Activated T-cell treated with anti-CD3 and anti-CD28 coated beads for 4 hours (primary cell): ENCODE data around the gene STX8.
"Not testable (repeated sequence)": the region's sequence is repeated elsewhere in the genome, so short reads cannot be mapped to it uniquely, and the experiment has no call there.

Experiments
- DNase-seq: peaks from one replicate; pipeline ENCODE4 v3.0.0-alpha.2; 2020

Gene STX8

GRCh38 chr17:9498490-9498889 is 77.1 kb downstream of the STX8 start:
- no peak for DNase-seq

GRCh38 chr17:9488556-9488955 is 87.1 kb downstream of the STX8 start:
- DNase-seq, result no peak

GRCh38 chr17:9487406-9487805 is 88.2 kb downstream of the STX8 start:
- DNase-seq, result no peak

DNA sequence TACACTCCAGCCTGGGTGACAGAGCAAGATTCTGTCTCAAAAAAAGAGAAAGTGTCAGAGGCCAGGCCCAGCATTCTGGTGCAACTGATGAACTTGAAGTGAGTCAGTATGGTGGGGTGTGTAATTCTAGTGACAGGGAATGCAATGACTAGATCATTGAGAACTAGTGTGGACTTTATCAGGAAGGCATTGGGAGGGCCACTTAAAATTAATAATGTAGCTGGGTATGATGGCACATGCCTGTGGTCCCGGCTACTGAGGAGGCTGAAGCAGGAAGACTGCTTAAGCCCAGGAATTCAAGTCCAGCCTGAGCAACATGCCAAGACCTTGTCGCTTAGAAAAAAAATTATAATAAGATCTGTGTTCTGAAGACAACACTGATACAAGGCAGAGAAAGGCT is 90.8 kb downstream of the STX8 start:
- DNase-seq, result no peak

DNA sequence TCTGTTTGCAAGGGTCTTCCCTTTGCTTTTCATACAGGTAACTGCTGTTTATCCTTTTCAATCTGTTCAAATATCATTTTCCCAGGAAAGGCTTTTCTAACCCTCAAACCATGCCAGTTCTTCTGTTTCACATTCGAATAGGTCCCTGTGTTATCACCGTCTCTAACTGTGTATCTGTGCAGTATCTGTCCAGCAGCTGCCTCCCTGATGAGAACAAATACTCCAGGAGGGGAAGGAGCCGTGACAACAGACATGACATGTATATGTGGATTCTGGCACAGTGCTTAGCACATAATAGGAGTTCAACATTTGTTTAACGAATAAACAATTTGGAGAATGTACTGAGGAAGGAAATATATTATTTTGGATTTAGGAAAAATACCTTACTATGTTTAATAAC is 95.7 kb downstream of the STX8 start:
- DNase-seq, result no peak

DNA sequence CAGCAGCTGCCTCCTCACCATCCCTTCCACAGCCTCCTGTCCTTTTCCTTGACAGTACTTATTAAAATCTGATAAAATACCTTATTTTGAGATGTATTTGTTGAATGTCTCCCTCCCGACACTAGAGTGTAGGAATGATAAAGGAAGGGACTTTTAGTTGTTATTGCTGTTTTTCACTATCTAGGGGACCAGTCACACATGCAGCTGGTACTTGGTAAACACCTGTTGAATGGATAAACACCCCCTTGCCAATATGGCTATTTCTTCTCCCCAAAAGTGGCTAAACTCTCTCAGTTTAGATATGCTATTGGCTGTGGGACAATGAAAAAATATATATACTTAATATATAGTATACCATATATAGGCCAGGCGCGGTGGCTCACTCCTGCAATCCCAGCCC is 96.7 kb downstream of the STX8 start:
- DNase-seq, result no peak

GRCh38 chr17:9475101-9475658 is 100.4 kb downstream of the STX8 start:
- no peak for DNase-seq

GRCh38 chr17:9473711-9474110 is 101.9 kb downstream of the STX8 start:
- no peak for DNase-seq

- DNase-seq, result no peak
Observed at GRCh38 chr17:9472541-9472940, 103.1 kb downstream of the STX8 start.

DNA sequence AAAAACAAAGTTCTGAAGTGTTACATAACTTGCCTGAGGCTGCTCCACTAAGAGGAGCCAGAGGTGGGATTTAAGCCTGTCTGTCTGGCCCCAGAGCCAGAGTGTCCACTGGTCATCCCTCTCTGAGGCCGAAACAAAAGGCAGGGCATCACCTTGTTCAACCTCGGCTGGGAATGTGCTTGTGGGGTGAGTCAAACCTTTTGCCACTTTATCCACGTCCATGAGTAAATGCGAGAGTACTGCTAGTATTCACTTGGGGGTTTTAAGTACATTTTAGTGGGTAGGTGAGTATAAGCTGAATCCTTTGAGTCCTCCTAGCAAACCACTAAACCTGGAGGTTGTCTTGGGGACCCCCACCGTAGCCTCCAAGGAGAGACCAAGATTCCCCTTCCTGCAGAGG is 103.5 kb downstream of the STX8 start:
- no peak for DNase-seq

DNA sequence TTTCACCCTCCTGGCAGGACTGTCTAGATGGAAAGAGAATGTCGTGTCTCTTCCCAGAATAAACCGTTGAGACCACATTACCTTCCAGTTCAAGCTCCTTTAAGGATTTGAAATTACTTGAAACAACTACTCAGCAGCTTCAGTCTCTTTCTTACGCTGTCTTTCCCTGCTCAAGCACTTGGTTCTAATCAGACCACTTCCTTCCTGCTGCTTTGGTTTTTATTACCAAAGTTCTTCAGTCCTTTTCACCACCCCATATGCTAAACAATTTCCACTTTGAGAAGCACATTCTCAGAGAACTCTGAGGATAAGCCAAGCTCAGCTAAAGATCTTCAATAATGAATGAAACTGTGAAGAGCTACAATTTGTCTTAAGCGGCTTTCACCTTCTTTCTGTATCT is 105.4 kb downstream of the STX8 start:
- DNase-seq, result no peak

- no peak for DNase-seq
Observed at GRCh38 chr17:9468937-9469336, 106.7 kb downstream of the STX8 start.

DNA sequence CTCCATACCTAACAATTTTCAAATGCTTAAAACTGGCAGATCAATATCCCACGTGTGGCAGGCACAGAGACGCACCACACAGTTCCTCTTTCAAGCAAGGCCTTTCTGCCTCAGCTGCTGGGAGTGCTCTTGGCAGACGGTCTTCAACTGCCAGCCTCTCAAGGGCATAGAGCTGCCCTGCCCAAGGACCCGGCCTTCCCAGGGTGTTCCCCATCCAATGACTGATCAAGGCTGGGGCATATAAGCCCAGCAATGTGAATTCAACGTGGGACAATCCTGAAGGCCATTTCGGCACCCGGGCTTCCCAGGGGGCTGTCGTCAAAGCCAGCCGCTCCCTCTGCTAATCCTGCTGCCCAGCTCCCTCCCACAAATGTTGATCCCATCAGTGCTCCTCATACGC is 107.1 kb downstream of the STX8 start:
- no peak for DNase-seq

GRCh38 chr17:9467518-9467917 is 108.1 kb downstream of the STX8 start:
- no peak for DNase-seq

GRCh38 chr17:9465210-9465921 is 110.3 kb downstream of the STX8 start:
- no peak for DNase-seq

DNA sequence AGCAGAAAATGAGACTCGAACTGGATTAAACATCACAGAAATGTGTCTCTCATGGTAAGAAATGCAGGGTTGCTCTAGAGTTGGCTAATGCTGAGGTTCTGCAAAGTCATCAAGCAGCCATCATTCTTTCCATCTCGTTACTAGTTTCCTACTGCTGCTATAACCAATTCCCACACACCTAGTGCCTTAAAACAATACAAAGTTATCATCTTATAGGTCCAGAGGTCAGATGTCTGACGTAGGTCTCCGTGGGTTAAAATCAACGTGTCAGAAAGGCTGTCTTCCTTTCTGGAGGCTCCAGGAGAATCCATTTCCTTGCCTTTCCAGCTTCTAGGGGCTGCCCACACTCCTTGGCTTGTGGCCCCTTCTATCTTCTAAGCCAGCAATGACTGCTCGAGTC is 118.6 kb downstream of the STX8 start:
- no peak for DNase-seq

GRCh38 chr17:9456330-9456729 is 119.3 kb downstream of the STX8 start:
- no peak for DNase-seq

- no peak for DNase-seq
Observed at GRCh38 chr17:9451934-9452333, 123.7 kb downstream of the STX8 start.

DNA sequence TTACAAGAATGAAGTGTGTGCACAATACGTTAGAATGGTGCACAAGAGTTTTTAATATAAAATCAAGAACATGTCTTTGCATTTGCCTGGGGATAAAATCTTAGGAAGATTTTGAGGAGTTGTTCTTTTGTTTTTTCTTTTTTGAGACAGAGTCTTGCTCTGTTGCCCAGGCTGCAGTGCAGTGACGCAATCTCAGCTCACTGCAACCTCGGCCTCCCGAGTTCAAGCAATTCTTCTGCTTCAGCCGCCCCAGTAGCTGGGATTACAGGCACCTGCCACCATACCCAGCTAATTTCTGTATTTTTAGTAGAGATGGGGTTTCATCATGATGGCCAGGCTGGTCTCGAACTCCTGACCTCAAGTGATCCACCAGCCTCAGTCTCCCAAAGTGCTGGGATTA is 128.3 kb downstream of the STX8 start:
- not testable (repeated sequence) for DNase-seq

- DNase-seq, result no peak
Observed at GRCh38 chr17:9446528-9446927, 129.1 kb downstream of the STX8 start.

DNA sequence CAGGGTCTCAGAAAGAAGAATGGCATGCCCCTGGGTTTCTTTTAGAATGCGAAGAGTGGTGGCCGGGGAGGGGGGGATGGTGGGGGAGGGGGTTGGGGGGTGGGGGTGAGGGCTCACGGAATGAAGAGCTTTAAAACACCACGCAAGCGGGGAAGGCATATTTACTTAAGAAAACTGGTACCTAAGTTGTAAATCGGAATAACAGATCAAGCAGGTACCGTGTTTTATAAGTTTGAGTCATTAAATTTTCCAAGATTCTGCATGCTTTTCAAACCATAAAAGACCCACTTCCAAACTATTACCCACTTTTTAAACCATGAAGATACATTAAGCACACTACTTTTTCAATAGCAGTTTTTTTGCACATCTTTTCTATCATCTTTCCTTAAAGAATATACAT is 130.2 kb downstream of the STX8 start:
- no peak for DNase-seq

DNA sequence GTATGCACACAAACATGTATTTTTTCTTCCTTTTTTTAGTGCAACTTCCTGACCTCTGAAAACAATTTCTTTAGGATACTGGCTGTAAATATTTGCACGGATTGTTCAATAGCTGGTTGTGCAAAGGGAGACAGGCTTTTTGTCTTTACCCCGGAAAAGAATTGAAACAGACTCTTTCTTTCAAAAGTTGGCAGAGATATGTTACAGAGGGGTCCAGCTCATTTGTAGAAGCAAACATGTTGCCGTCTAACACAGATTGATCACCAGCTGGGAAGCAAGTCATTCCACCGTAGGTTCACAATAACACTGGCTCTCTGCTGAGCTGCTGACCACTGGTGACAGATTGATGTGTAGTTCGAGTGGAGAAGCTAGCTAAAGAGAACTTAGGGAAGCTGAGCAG is 130.9 kb downstream of the STX8 start:
- DNase-seq, result no peak

- DNase-seq, result no peak
Observed at GRCh38 chr17:9443811-9444210, 131.8 kb downstream of the STX8 start.

DNA sequence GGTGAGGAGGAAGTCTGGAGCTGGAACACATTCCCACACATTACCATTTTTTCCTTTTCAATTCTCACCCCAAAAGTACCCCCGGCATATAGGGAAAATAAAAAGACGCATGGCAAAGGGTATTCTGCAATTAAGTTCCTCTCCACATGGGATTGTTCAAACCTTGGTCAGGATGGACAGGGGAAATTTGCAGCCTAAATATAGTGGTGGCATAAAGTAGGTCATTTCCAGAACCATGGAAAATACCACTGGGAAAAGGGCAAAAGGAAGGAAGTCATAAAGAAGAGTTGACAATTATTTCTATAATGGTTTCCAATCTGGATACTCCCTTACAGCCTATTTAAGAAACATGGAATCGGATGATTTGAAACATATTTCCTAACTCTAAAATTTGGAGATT is 135.8 kb downstream of the STX8 start:
- DNase-seq, result no peak

DNA sequence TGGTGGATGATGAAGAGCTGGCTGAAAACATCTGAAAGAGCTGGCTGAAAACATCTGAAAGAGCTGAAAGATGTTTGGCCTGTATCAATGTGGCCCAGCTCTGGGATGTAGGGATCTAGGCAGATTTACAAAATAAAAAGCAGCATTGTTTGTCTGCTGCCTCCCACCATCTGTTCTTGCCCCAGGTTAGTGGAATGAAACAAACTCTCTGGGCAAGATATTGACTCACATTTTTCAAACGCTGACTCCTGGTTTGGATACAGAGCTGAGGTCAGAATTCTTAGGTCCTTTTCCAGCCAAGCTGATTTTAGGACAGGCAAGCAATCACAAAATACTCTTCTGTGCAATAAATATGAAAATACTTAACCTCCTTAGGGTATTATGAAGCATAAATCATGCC is 139.0 kb downstream of the STX8 start:
- no peak for DNase-seq
